HG03135 (cell line): ENCODE data around the gene ZNF836.

Source experiments
- ATAC-seq: cut with Tn5 transposase; IDR thresholded peaks from one replicate; pipeline ENCODE4 v1.9.1; 2021; ENCODE audit warnings: mild to moderate bottlenecking, moderate library complexity; ENCODE audit not compliant: unreplicated experiment

Gene ZNF836

GRCh38 chr19:52188822-52189734, 17.7 kb upstream of the ZNF836 start:
- ATAC-seq: peak; percentile 0

GRCh38 chr19:52187407-52187806, 16.0 kb upstream of the ZNF836 start:
- ATAC-seq: no peak

- no peak for ATAC-seq
Observed at GRCh38 chr19:52176574-52176973, 5.2 kb upstream of the ZNF836 start.

GRCh38 chr19:52172347-52172746, 926 bp upstream of the ZNF836 start:
- no peak for ATAC-seq

- ATAC-seq: peak; percentile 29
Observed at GRCh38 chr19:52170863-52171320, 529 bp downstream of the ZNF836 start.

GRCh38 chr19:52170304-52170703, 1.1 kb downstream of the ZNF836 start:
- ATAC-seq: no peak

GRCh38 chr19:52155596-52156359, 15.6 kb downstream of the ZNF836 start:
- ATAC-seq: no peak

GRCh38 chr19:52148256-52148655, 23.2 kb downstream of the ZNF836 start:
- no peak for ATAC-seq

GRCh38 chr19:52142001-52142595, 29.3 kb downstream of the ZNF836 start:
- no peak for ATAC-seq

GRCh38 chr19:52141203-52141602, 30.2 kb downstream of the ZNF836 start:
- ATAC-seq: no peak

- ATAC-seq: peak; percentile 96
Observed at GRCh38 chr19:52140032-52140710, 31.2 kb downstream of the ZNF836 start.

GRCh38 chr19:52139252-52140031, 32.0 kb downstream of the ZNF836 start, which contains the start of gene ZNF616:
Gene ZNF616 (minus strand): TSS chr19:52139938. CDS start chr19:52130512, 9,426 bp downstream.
- peak; percentile 54 for ATAC-seq

- ATAC-seq: no peak
Observed at GRCh38 chr19:52138983-52139251, 32.5 kb downstream of the ZNF836 start.

GRCh38 chr19:52138278-52138982, 33.0 kb downstream of the ZNF836 start:
- ATAC-seq: no peak

GRCh38 chr19:52120286-52120685, 51.1 kb downstream of the ZNF836 start:
- ATAC-seq: no peak

GRCh38 chr19:52115526-52116053, 55.8 kb downstream of the ZNF836 start:
- ATAC-seq: no peak

GRCh38 chr19:52114691-52115090, 56.7 kb downstream of the ZNF836 start:
- no peak for ATAC-seq

- ATAC-seq: no peak
Observed at GRCh38 chr19:52112624-52113023, 58.8 kb downstream of the ZNF836 start.

- ATAC-seq: no peak
Observed at GRCh38 chr19:52110780-52111179, 60.6 kb downstream of the ZNF836 start.
